ENCODE data around the gene RASSF10.

GRCh38 chr11:13046637-13047570 is 37.8 kb downstream of the RASSF10 start:
- no peak for TF ChIP-seq CTCF (IDR thresholded peaks at IDR 0.05)
- TF ChIP-seq POLR2A (IDR thresholded peaks at IDR 0.05) = no peak
